Keratinocyte (primary cell): Measurements from ENCODE around the gene CASP6. TPM values are rescaled to one million over a fixed set of nuclear protein-coding genes. Genes with fewer than 3 reads are reported as not detected.

Experiments
- DNase-seq: peaks from one replicate; pipeline ENCODE4 v3.0.0-alpha.2; 2011; ENCODE audit warnings: low read depth, missing footprints, low spot score
- FAIRE-seq: peaks from 2 replicates; lab custom pipeline; 2011; peaks lifted over from hg19 to GRCh38; lab: Jason Lieb, UNC
- H2AFZ ChIP-seq: 2 replicates; pipeline ENCODE4 v1.6.0; 2012; ENCODE audit warnings: low read length, control low read depth, inconsistent platforms; ENCODE audit not compliant: control insufficient read depth
- H3K27ac ChIP-seq: 2 replicates; pipeline ENCODE4 v1.5.1; 2011; ENCODE audit warnings: low read length; ENCODE audit not compliant: control insufficient read depth, insufficient read depth
- H3K27me3 ChIP-seq: 3 replicates; pipeline ENCODE4 v1.6.0; 2011; ENCODE audit warnings: low read length; ENCODE audit not compliant: control insufficient read depth, insufficient read depth; ENCODE audit errors: extremely low read depth
- H3K36me3 ChIP-seq, 2 experiments: 2 replicates in 1 of 2; 3 replicates in 1 of 2; pipeline ENCODE4 v1.5.1; 2011; ENCODE audit warnings: low read length in 2 of 2, mild to moderate bottlenecking in 1 of 2; ENCODE audit not compliant: control insufficient read depth in 2 of 2, insufficient read depth in 2 of 2; ENCODE audit errors: extremely low read depth in 1 of 2
- H3K4me1 ChIP-seq: 3 replicates; pipeline ENCODE4 v1.5.1; 2011; ENCODE audit warnings: low read length; ENCODE audit not compliant: control insufficient read depth, insufficient read depth; ENCODE audit errors: extremely low read depth
- H3K4me2 ChIP-seq: 3 replicates; pipeline ENCODE4 v1.6.0; 2011; ENCODE audit warnings: low read depth, low read length; ENCODE audit not compliant: control insufficient read depth, insufficient read depth; ENCODE audit errors: extremely low read depth
- H3K4me3 ChIP-seq, 3 experiments: fragments of 200-600 bp in 1 of 3; sonication (generic) in 1 of 3; 2 replicates in 2 of 3; 3 replicates in 1 of 3; pipeline ENCODE4 v1.5.1; 2011 to 2016; ENCODE audit warnings: low read length in 3 of 3, mild to moderate bottlenecking in 3 of 3, control low read depth in 2 of 3, inconsistent platforms in 1 of 3, low read depth in 1 of 3, mixed read lengths in 1 of 3, mixed run types in 1 of 3, moderate library complexity in 1 of 3; ENCODE audit not compliant: control insufficient read depth in 2 of 3, insufficient read depth in 2 of 3; ENCODE audit errors: extremely low read depth in 1 of 3
- H3K79me2 ChIP-seq: 2 replicates; pipeline ENCODE4 v1.6.0; 2012; ENCODE audit warnings: low read length; ENCODE audit not compliant: control insufficient read depth, insufficient read depth
- H3K9ac ChIP-seq: 3 replicates; pipeline ENCODE4 v1.6.0; 2011; ENCODE audit warnings: low read length; ENCODE audit not compliant: control insufficient read depth, insufficient read depth; ENCODE audit errors: extremely low read depth
- H3K9me1 ChIP-seq: 3 replicates; pipeline ENCODE4 v1.6.0; 2011; ENCODE audit warnings: low read length; ENCODE audit not compliant: control insufficient read depth, insufficient read depth; ENCODE audit errors: extremely low read depth
- H3K9me3 ChIP-seq: 2 replicates; pipeline ENCODE4 v1.5.1; 2012; ENCODE audit warnings: low read depth, low read length; ENCODE audit not compliant: control insufficient read depth
- H4K20me1 ChIP-seq: 3 replicates; pipeline ENCODE4 v1.6.0; 2011; ENCODE audit warnings: low read length; ENCODE audit not compliant: control insufficient read depth, insufficient read depth; ENCODE audit errors: extremely low read depth
- EZH2 ChIP-seq: IDR thresholded peaks from one replicate; pipeline ENCODE4 v1.6.1; 2012; ENCODE audit warnings: inconsistent platforms, mild to moderate bottlenecking, low read length, moderate library complexity
- dilution Hi-C: fragments of 300-500 bp; cut with MboI; formaldehyde crosslinking; loops from one replicate; pipeline ENCODE4 v1.7.0; 2020; ENCODE audit warnings: low sequenced_read_pairs; ENCODE audit not compliant: extremely low pct_ligation_motif_present
- polyA plus RNA-seq, 5 experiments: library from polyadenylated mRNA; depleted of rRNA in 3 of 5; stranded (reverse) in 3 of 5; stranded (forward) in 1 of 5; unstranded in 1 of 5; fragments of >200 nt; gene quantifications; 1 replicate in 1 of 5; 2 replicates in 3 of 5; 3 replicates in 1 of 5; pipeline versions ENCODE4 v1.2.1 to v1.2.3, GENCODE V29; 2011 to 2012; ENCODE audit warnings: missing spikeins in 2 of 5, low read depth in 1 of 5, low replicate concordance in 1 of 5
- TF ChIP-seq, protein P1 (sequence below), 3 experiments: IDR thresholded peaks in 1 of 3; conservative IDR thresholded peaks in 1 of 3; optimal IDR thresholded peaks in 1 of 3; 2 replicates in 2 of 3; 3 replicates in 1 of 3; pipeline versions ENCODE3 to v1.5.1; 2011; ENCODE audit warnings: low read length in 3 of 3, mild to moderate bottlenecking in 3 of 3, moderate library complexity in 2 of 3, control low read depth in 1 of 3, inconsistent platforms in 1 of 3; ENCODE audit not compliant: insufficient read depth in 2 of 3; ENCODE audit errors: extremely low read depth in 1 of 3

Gene CASP6
- polyA plus RNA-seq, 1 donor (not counting 4 experiments of a cell fraction or from before 2014, with no cell fraction given), result 52.0 TPM

DNA sequence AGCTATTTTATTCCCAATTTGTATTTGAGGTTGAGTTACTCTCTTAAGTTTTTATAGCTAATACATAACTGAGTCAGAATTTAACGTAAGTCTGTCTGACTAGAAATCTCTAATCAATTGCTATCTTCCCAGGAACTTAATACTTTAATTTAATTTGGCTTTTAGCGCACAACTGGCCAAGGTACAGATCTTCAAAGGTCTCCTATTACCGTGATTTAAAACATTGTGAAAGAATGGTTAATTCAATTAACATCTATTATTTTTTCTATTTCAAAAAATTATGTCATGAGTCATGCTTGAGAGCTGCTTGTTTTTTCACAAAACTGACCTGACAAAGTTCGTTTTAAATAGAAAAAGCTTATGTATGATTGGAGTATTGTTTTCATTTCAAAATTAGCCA is 48.6 kb upstream of the CASP6 start:
- TF ChIP-seq EZH2, result no peak
- TF ChIP-seq, protein P1, sequence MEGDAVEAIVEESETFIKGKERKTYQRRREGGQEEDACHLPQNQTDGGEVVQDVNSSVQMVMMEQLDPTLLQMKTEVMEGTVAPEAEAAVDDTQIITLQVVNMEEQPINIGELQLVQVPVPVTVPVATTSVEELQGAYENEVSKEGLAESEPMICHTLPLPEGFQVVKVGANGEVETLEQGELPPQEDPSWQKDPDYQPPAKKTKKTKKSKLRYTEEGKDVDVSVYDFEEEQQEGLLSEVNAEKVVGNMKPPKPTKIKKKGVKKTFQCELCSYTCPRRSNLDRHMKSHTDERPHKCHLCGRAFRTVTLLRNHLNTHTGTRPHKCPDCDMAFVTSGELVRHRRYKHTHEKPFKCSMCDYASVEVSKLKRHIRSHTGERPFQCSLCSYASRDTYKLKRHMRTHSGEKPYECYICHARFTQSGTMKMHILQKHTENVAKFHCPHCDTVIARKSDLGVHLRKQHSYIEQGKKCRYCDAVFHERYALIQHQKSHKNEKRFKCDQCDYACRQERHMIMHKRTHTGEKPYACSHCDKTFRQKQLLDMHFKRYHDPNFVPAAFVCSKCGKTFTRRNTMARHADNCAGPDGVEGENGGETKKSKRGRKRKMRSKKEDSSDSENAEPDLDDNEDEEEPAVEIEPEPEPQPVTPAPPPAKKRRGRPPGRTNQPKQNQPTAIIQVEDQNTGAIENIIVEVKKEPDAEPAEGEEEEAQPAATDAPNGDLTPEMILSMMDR (optimal IDR thresholded peaks at IDR 0.05 in 1 of 3, IDR thresholded peaks at IDR 0.05 in 1 of 3, conservative IDR thresholded peaks at IDR 0.05 in 1 of 3; ENCODE audit: extremely low read depth in 1 of 3, insufficient read depth in 2 of 3, low read length in 3 of 3), result no peak
- Histone ChIP-seq H3K4me1 (no peaks in the 10 kb centered on the region), H3K9me3 (no peaks in the 10 kb centered on the region), H3K9ac (no peak overlapping the region), H3K36me3 (no peaks in the 10 kb centered on the region), H3K27ac (no peak overlapping the region), H2AFZ (no peak overlapping the region), H3K79me2 (no peaks in the 10 kb centered on the region), H3K27me3 (no peaks in the 10 kb centered on the region), H3K4me2 (no peak overlapping the region), H3K9me1 (no peaks in the 10 kb centered on the region), H4K20me1 (no peaks in the 10 kb centered on the region), H3K4me3 (no peak overlapping the region)
- dilution Hi-C loops, result no loop called here
- FAIRE-seq (no peak), DNase-seq (no peak)

DNA sequence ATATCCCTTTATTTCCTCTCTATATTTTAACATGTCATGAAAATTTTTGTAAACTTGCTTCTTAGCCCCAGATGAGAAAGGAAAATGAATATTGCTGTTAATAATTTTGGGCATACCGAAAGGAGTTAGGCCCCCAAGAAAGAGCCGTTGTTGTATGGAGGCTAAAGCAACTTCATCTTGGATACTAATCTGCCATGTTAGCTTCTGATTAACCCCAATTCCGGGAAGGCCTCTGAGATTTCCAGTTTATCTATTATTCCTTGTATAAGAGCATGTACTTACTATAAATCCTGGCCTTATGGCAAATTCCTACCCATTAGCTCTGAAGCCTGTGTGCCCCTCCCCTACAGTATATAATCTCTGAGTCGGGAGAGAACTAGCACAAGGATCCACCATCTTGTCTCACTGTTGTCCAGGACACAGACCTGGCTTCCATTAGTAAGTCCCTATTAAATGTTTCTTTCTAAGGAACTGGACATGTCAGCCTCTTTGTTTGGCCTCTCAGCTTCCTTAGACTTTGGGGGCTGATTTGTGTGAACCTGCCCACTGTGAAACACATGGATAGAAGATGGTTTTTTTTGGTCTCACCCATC is 47.5 kb upstream of the CASP6 start:
- DNase-seq (no peak), FAIRE-seq (no peak)
- H3K4me2 ChIP-seq, result no peak overlapping the region
- H3K27ac ChIP-seq, result no peak overlapping the region
- dilution Hi-C loops, result no loop called here
- no peak overlapping the region for H2AFZ ChIP-seq
- H3K4me1 ChIP-seq, result no peaks in the 10 kb centered on the region
- H3K9me3 ChIP-seq, result no peaks in the 10 kb centered on the region
- no peak overlapping the region for H3K4me3 ChIP-seq
- no peaks in the 10 kb centered on the region for H3K9me1 ChIP-seq
- TF ChIP-seq, protein P1 (optimal IDR thresholded peaks at IDR 0.05 in 1 of 3, IDR thresholded peaks at IDR 0.05 in 1 of 3, conservative IDR thresholded peaks at IDR 0.05 in 1 of 3; ENCODE audit: extremely low read depth in 1 of 3, insufficient read depth in 2 of 3, low read length in 3 of 3), result no peak
- no peak for TF ChIP-seq EZH2
- no peaks in the 10 kb centered on the region for H4K20me1 ChIP-seq
- H3K9ac ChIP-seq, result no peak overlapping the region
- no peaks in the 10 kb centered on the region for H3K27me3 ChIP-seq
- H3K79me2 ChIP-seq, result no peaks in the 10 kb centered on the region
- no peaks in the 10 kb centered on the region for H3K36me3 ChIP-seq
